HepG2 (cell line): ENCODE results near the gene SP9. TPM values are rescaled to one million over a fixed set of nuclear protein-coding genes. Genes with fewer than 3 reads are reported as not detected.
A peak's percentile ranks its signal among the peaks of the same experiment; 100 is the strongest.

ENCODE experiments used
- ATF6 ChIP-seq: sonication (generic); formaldehyde crosslinking; conservative IDR thresholded peaks from 2 replicates; pipeline ENCODE4 v1.4.0; 2020; ENCODE audit warnings: missing genetic modification reagents
- BCL6 ChIP-seq: IDR thresholded peaks from 2 replicates; pipeline ENCODE4 v1.6.1; 2016; ENCODE audit warnings: missing genetic modification reagents, missing compliant biosample characterization
- FOXA1 ChIP-seq, 2 experiments: fragments of 450-650 bp in 1 of 2; sonication (generic) in 1 of 2; formaldehyde crosslinking in 1 of 2; IDR thresholded peaks; 2 replicates each; pipeline versions ENCODE4 v1.4.0 to v1.6.1; 2016 to 2020; ENCODE audit warnings: missing genetic modification reagents in 1 of 2
- GTF2F1 ChIP-seq: fragments of 150-350 bp; IDR thresholded peaks from 2 replicates; pipeline ENCODE4 v1.6.1; 2014; ENCODE audit warnings: low read length
- ISL2 ChIP-seq: sonication (generic); formaldehyde crosslinking; IDR thresholded peaks from 2 replicates; pipeline ENCODE4 v1.5.0; 2020; ENCODE audit warnings: missing genetic modification reagents
- KAT7 ChIP-seq: IDR thresholded peaks from 2 replicates; pipeline ENCODE4 v1.6.1; 2018; ENCODE audit warnings: borderline replicate concordance, missing compliant biosample characterization
- KAT8 ChIP-seq: IDR thresholded peaks from 2 replicates; pipeline ENCODE4 v1.6.1; 2016; ENCODE audit warnings: missing genetic modification reagents, missing compliant biosample characterization
- MAFG ChIP-seq: sonication (generic); formaldehyde crosslinking; IDR thresholded peaks from 2 replicates; pipeline ENCODE4 v1.5.1; 2020; ENCODE audit warnings: mild to moderate bottlenecking, missing genetic modification reagents
- MIXL1 ChIP-seq: IDR thresholded peaks from 2 replicates; pipeline ENCODE4 v1.6.1; 2016
- MTERF4 ChIP-seq: sonication (generic); formaldehyde crosslinking; IDR thresholded peaks from 2 replicates; pipeline ENCODE4 v1.8.0; 2023; ENCODE audit warnings: mild to moderate bottlenecking, missing genetic modification reagents
- NR3C1 ChIP-seq: sonication (generic); formaldehyde crosslinking; IDR thresholded peaks from 2 replicates; pipeline ENCODE4 v1.4.0; 2020; ENCODE audit warnings: missing genetic modification reagents
- PAF1 ChIP-seq: IDR thresholded peaks from 2 replicates; pipeline ENCODE4 v1.6.1; 2016; ENCODE audit warnings: missing genetic modification reagents, missing compliant biosample characterization
- SAFB2 ChIP-seq: sonication (generic); formaldehyde crosslinking; IDR thresholded peaks from 2 replicates; pipeline ENCODE4 v1.5.1; 2020; ENCODE audit warnings: missing genetic modification reagents, low read depth, mild to moderate bottlenecking, borderline replicate concordance
- TAF1 ChIP-seq: sonication (generic); formaldehyde crosslinking; IDR thresholded peaks from 2 replicates; pipeline ENCODE4 v1.4.0; 2020; ENCODE audit warnings: missing genetic modification reagents
- TBP ChIP-seq: sonication (generic); formaldehyde crosslinking; IDR thresholded peaks from 2 replicates; pipeline ENCODE4 v1.5.0; 2020; ENCODE audit warnings: missing genetic modification reagents
- THAP8 ChIP-seq: sonication (generic); formaldehyde crosslinking; IDR thresholded peaks from 2 replicates; pipeline ENCODE4 v1.5.1; 2020; ENCODE audit warnings: missing genetic modification reagents, mild to moderate bottlenecking, borderline replicate concordance
- ZNF121 ChIP-seq: sonication (generic); formaldehyde crosslinking; IDR thresholded peaks from 2 replicates; pipeline ENCODE4 v1.5.0; 2020; ENCODE audit warnings: mild to moderate bottlenecking, missing genetic modification reagents
- ZNF382 ChIP-seq: sonication (generic); formaldehyde crosslinking; IDR thresholded peaks from 2 replicates; pipeline ENCODE4 v1.5.0; 2020; ENCODE audit warnings: missing genetic modification reagents, mild to moderate bottlenecking, borderline replicate concordance
- ZNF496 ChIP-seq: sonication (generic); formaldehyde crosslinking; IDR thresholded peaks from 2 replicates; pipeline ENCODE4 v1.8.1; 2023; ENCODE audit warnings: mild to moderate bottlenecking, moderate library complexity, missing genetic modification reagents; ENCODE audit not compliant: insufficient replicate concordance
- ZNF501 ChIP-seq: sonication (generic); formaldehyde crosslinking; IDR thresholded peaks from 2 replicates; pipeline ENCODE4 v1.5.1; 2020; ENCODE audit warnings: mild to moderate bottlenecking, moderate library complexity, missing genetic modification reagents
- ZNF572 ChIP-seq: sonication (generic); formaldehyde crosslinking; IDR thresholded peaks from 2 replicates; pipeline ENCODE4 v1.5.1; 2020; ENCODE audit warnings: mild to moderate bottlenecking, missing genetic modification reagents
- ZNF597 ChIP-seq: sonication (generic); formaldehyde crosslinking; IDR thresholded peaks from 2 replicates; pipeline ENCODE4 v1.5.0; 2020; ENCODE audit warnings: missing genetic modification reagents
- ZNF619 ChIP-seq: sonication (generic); formaldehyde crosslinking; IDR thresholded peaks from 2 replicates; pipeline ENCODE4 v1.4.0; 2020; ENCODE audit warnings: mild to moderate bottlenecking, missing genetic modification reagents
- ZSCAN25 ChIP-seq: sonication (generic); formaldehyde crosslinking; IDR thresholded peaks from 2 replicates; pipeline ENCODE4 v1.8.0; 2022; ENCODE audit warnings: mild to moderate bottlenecking, missing genetic modification reagents
- ZUFSP ChIP-seq: sonication (generic); formaldehyde crosslinking; IDR thresholded peaks from 2 replicates; pipeline ENCODE4 v1.9.0; 2021; ENCODE audit warnings: missing genetic modification reagents, mild to moderate bottlenecking, borderline replicate concordance
- polyA plus RNA-seq, 8 experiments: library from polyadenylated mRNA; depleted of rRNA in 3 of 8; stranded (reverse) in 7 of 8; unstranded in 1 of 8; fragments of >200 nt; fragmentation: Illumina TruSeq in 4 of 8; extraction: Trizol in 4 of 8; gene quantifications; 2 replicates each; pipeline versions ENCODE4 v1.2.1 to v1.2.3, GENCODE V29; 2011 to 2016; ENCODE audit warnings: low read depth in 4 of 8, missing spikeins in 1 of 8, mixed read lengths in 1 of 8; ENCODE audit not compliant: insufficient read depth in 1 of 8
- total RNA-seq, 5 experiments: library from RNA; depleted of rRNA; stranded (reverse); fragments of >200 nt; fragmentation: Illumina TruSeq; extraction: Trizol; gene quantifications; 2 replicates each; pipeline ENCODE4 v1.2.3, GENCODE V29; 2016; ENCODE audit warnings: low read depth in 1 of 5

The SP9 gene
- total and polyA plus RNA-seq, 2 of the 13 experiments (the other 11 are each of a cell fraction or from before 2014, with no cell fraction given): not detected

GRCh38 chr2:174341293-174341994, 6.7 kb downstream of the SP9 start (continued):
- 0 out of 2 replicates have a peak, but pooled peaks have one; percentile 36 for TF ChIP-seq ATF6
- TF ChIP-seq ZNF501 (CRISPR knock-in tag): peak; percentile 76
- peak; percentile 40; the same call in 1 of the 2 replicates for TF ChIP-seq ISL2 (CRISPR knock-in tag)
- TF ChIP-seq ZNF619 (CRISPR knock-in tag): no peak
- 0 out of 2 replicates have a peak, but pooled peaks have one; percentile 67 for TF ChIP-seq KAT7 (CRISPR knock-in tag)
- TF ChIP-seq ZUFSP (CRISPR knock-in tag): no peak
- TF ChIP-seq THAP8 (CRISPR knock-in tag): no peak
- peak; percentile 57 for TF ChIP-seq BCL6
- no peak for TF ChIP-seq ZNF597 (CRISPR knock-in tag)
- no peak for TF ChIP-seq TBP (CRISPR knock-in tag)
- no peak for TF ChIP-seq NR3C1 (CRISPR knock-in tag)
- TF ChIP-seq TAF1 (CRISPR knock-in tag): no peak
- TF ChIP-seq ZNF121 (CRISPR knock-in tag): no peak
- no peak for TF ChIP-seq ZNF382 (CRISPR knock-in tag)
- peak; percentile 53; the same call in 1 of the 2 replicates for TF ChIP-seq KAT8 (CRISPR knock-in tag)
- TF ChIP-seq MTERF4 (CRISPR knock-in tag): no peak
- no peak for TF ChIP-seq GTF2F1
- TF ChIP-seq ZNF572 (CRISPR knock-in tag): no peak
- TF ChIP-seq ZSCAN25 (CRISPR knock-in tag): no peak
- TF ChIP-seq MIXL1 (CRISPR knock-in tag): 0 out of 2 replicates have a peak, but pooled peaks have one; percentile 48
- no peak for TF ChIP-seq FOXA1 (IDR thresholded peaks at IDR 0.05)
- TF ChIP-seq FOXA1 (CRISPR knock-in tag; IDR thresholded peaks at IDR 0.05): no peak
- TF ChIP-seq PAF1: no peak
- no peak for TF ChIP-seq SAFB2 (CRISPR knock-in tag)
- TF ChIP-seq ZNF496 (CRISPR knock-in tag): no peak
- TF ChIP-seq MAFG (CRISPR knock-in tag): no peak
